ENCODE data around the gene LCK. TPM values are rescaled to one million over a fixed set of nuclear protein-coding genes. Genes with fewer than 3 reads are reported as not detected.

Gene LCK
- total and polyA plus RNA-seq, 9 of the 15 experiments (the other 6 are each of a cell fraction or from before 2014, with no cell fraction given) = 0.04 to 0.47 (median 0.13) TPM; not detected in 6

GRCh38 chr1:32334864-32335534 lies 83.9 kb downstream of the LCK start (continued):
- TF ChIP-seq MNT (conservative IDR thresholded peaks at IDR 0.05) = peak in 1 of 2 experiments; percentile 62; a peak in 2 of 4 replicates
- TF ChIP-seq CTCFL (IDR thresholded peaks at IDR 0.05; ENCODE audit: borderline replicate concordance, insufficient read depth, low read depth, low read length, poor library complexity, severe bottlenecking) = peak; percentile 96
- TF ChIP-seq ZBTB40 (IDR thresholded peaks at IDR 0.05) = 0 out of 2 replicates have a peak, but pooled peaks have one; percentile 32
- TF ChIP-seq ZBTB40 (CRISPR knock-in tag; IDR thresholded peaks at IDR 0.05) = no peak
- TF ChIP-seq ZFP1 (CRISPR knock-in tag; IDR thresholded peaks at IDR 0.05) = no peak
- TF ChIP-seq FOXK2 (conservative IDR thresholded peaks at IDR 0.05 in 1 of 2, IDR thresholded peaks at IDR 0.05 in 1 of 2; ENCODE audit: low read depth in 2 of 2) = no peak
- TF ChIP-seq BHLHE40 (IDR thresholded peaks at IDR 0.05; ENCODE audit: low read length) = peak; percentile 18; the same call in 1 of the 2 replicates
- no peak for TF ChIP-seq ZFP36 (IDR thresholded peaks at IDR 0.05; ENCODE audit: low read depth, low read length, partially characterized antibody)
- TF ChIP-seq ZNF212 (CRISPR knock-in tag; IDR thresholded peaks at IDR 0.05) = no peak
- no peak for TF ChIP-seq SREBF1 (IDR thresholded peaks at IDR 0.05; ENCODE audit: borderline replicate concordance, low read depth, low read length)
- TF ChIP-seq MAZ (CRISPR knock-in tag; conservative IDR thresholded peaks at IDR 0.05 in 1 of 2, IDR thresholded peaks at IDR 0.05 in 1 of 2) = peak; percentile 98 to 99
- TF ChIP-seq ZNF408 (CRISPR knock-in tag; IDR thresholded peaks at IDR 0.05; ENCODE audit: low read depth) = no peak
- no peak for TF ChIP-seq TBP (optimal IDR thresholded peaks at IDR 0.05; ENCODE audit: low read depth, low read length)

Measured in K562 (cell line).